Lung (tissue), 12 donors: Measurements from ENCODE around the gene BRD2. TPM values are rescaled to one million over a fixed set of nuclear protein-coding genes. Genes with fewer than 3 reads are reported as not detected.

Experiments
- ATAC-seq: fragments of 200-7000 bp; cut with Tn5 transposase; one replicate; pipeline ENCODE4 v1.9.1; 2020; ENCODE audit warnings: moderate number of reproducible peaks; ENCODE audit not compliant: insufficient read depth, low FRiP score
- DNase-seq, 3 donors: peaks; one replicate each; pipeline ENCODE4 v3.0.0-alpha.2; 2013 to 2017
- H3K27ac ChIP-seq, 2 donors: one replicate each; pipeline ENCODE4 v1.5.1; 2013; ENCODE audit warnings: mild to moderate bottlenecking in 2 of 2, moderate library complexity in 2 of 2, control low read depth in 1 of 2, inconsistent platforms in 1 of 2, low read depth in 1 of 2, low read length in 1 of 2
- H3K27me3 ChIP-seq, 3 donors: one replicate each; pipeline ENCODE4 v1.5.1; 2013; ENCODE audit warnings: low read length in 2 of 3; ENCODE audit not compliant: control insufficient read depth in 3 of 3, insufficient read depth in 3 of 3
- H3K36me3 ChIP-seq, 4 donors: one replicate each; pipeline ENCODE4 v1.5.1; 2013; ENCODE audit warnings: low read length in 4 of 4, mild to moderate bottlenecking in 1 of 4, moderate library complexity in 1 of 4; ENCODE audit not compliant: control insufficient read depth in 4 of 4, insufficient read depth in 4 of 4
- H3K4me1 ChIP-seq, 5 donors: one replicate each; pipeline ENCODE4 v1.5.1; 2013; ENCODE audit warnings: low read length in 5 of 5, mild to moderate bottlenecking in 2 of 5, moderate library complexity in 1 of 5; ENCODE audit not compliant: control insufficient read depth in 5 of 5, insufficient read depth in 5 of 5
- H3K4me3 ChIP-seq: one replicate; pipeline ENCODE4 v1.5.1; 2013; ENCODE audit warnings: mild to moderate bottlenecking, control low read depth, moderate library complexity
- H3K9ac ChIP-seq, 2 donors: one replicate each; pipeline ENCODE4 v1.5.1; 2013; ENCODE audit warnings: low read length in 2 of 2, control low read depth in 1 of 2; ENCODE audit not compliant: insufficient read depth in 1 of 2
- H3K9me3 ChIP-seq, 4 donors: one replicate each; pipeline ENCODE4 v1.5.1; 2013; ENCODE audit warnings: low read length in 3 of 4, mild to moderate bottlenecking in 1 of 4, moderate library complexity in 1 of 4; ENCODE audit not compliant: control insufficient read depth in 4 of 4, insufficient read depth in 3 of 4
- WGBS, 2 donors: extraction: QIAGEN DNeasy Blood & Tissue Kit; methylation state at CpG; one replicate each; pipeline ENCODE4 v1.1.7; 2013; 5-methylcytosine and 5-hydroxymethylcytosine counted together
- polyA plus RNA-seq, 2 donors: library from polyadenylated mRNA; stranded (reverse); fragments of 200-250 nt; gene quantifications; one replicate each; pipeline ENCODE4 v1.2.1, GENCODE V29; 2013
- total RNA-seq, 2 donors: library from RNA; depleted of rRNA in 1 of 2; stranded (reverse); fragments of >200 nt in 1 of 2; gene quantifications; one replicate each; pipeline ENCODE4 v1.2.1, GENCODE V29; 2014 to 2021
- TF ChIP-seq, protein P1 (sequence below): IDR thresholded peaks from 2 replicates; pipeline ENCODE4 v1.5.1; 2012; ENCODE audit warnings: mild to moderate bottlenecking; ENCODE audit errors: control extremely low read depth, extremely low read depth
- donor health status: control.
- donor health status: control.
- donor health status: Bipolar disorder and iron deficiency.
- donor health status: healthy.
- donor health status: DM: yes; HTN: yes; CAD: no.

Gene BRD2
- total and polyA plus RNA-seq, 4 donors = 114 to 178 (median 148) TPM

DNA sequence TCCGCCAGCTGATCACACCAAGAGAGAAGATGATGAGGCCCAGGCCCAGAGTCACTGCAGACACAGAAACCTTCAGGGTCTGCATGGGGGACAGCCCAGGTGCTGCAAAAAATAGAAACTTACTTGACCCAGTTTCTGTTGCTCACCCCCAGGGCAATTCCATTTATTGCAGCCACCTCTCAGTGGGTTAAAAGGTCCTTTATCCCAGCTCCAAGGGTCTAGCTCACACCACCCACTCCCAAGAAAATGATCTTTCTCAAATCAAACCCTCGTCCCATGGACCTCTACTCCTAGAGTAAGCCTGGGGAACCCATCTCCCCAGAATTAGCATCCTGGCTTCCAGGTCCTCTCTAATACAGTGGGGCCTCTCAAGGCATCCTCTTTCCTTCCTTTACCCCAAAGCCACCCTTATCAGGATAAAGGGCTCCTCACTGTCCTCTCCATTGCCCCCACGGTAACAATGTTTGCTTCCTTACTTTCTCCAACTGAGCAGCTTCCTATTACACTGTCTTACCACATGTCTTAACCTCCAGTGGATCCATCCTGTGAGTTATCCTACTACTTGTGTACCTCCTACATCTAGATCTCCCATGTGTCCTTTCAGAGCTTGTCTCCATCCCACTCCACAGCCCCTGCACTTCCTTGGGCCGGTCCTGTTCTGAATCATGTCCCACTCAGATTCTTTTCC is 32.7 kb upstream of the BRD2 start:
- ATAC-seq = no peak
- H3K27me3 ChIP-seq = peaks cover 0 to 22% (median 12%) of the 10 kb centered on the region in 3 donors
- WGBS, 2 donors = 71 to 80% methylated on average over 4 of the region's 4 CpGs
- TF ChIP-seq, protein P1, sequence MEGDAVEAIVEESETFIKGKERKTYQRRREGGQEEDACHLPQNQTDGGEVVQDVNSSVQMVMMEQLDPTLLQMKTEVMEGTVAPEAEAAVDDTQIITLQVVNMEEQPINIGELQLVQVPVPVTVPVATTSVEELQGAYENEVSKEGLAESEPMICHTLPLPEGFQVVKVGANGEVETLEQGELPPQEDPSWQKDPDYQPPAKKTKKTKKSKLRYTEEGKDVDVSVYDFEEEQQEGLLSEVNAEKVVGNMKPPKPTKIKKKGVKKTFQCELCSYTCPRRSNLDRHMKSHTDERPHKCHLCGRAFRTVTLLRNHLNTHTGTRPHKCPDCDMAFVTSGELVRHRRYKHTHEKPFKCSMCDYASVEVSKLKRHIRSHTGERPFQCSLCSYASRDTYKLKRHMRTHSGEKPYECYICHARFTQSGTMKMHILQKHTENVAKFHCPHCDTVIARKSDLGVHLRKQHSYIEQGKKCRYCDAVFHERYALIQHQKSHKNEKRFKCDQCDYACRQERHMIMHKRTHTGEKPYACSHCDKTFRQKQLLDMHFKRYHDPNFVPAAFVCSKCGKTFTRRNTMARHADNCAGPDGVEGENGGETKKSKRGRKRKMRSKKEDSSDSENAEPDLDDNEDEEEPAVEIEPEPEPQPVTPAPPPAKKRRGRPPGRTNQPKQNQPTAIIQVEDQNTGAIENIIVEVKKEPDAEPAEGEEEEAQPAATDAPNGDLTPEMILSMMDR = no peak
- H3K9ac ChIP-seq = no peak overlapping the region
- no peak for DNase-seq
- no peaks in the 10 kb centered on the region for H3K4me1 ChIP-seq
- H3K36me3 ChIP-seq = peaks cover 0 to 1% (median 0%) of the 10 kb centered on the region in 4 donors
- peak overlapping the region in 1 of 2 donors; percentile 52 for H3K27ac ChIP-seq
- no peak overlapping the region for H3K4me3 ChIP-seq
- no peaks in the 10 kb centered on the region for H3K9me3 ChIP-seq

DNA sequence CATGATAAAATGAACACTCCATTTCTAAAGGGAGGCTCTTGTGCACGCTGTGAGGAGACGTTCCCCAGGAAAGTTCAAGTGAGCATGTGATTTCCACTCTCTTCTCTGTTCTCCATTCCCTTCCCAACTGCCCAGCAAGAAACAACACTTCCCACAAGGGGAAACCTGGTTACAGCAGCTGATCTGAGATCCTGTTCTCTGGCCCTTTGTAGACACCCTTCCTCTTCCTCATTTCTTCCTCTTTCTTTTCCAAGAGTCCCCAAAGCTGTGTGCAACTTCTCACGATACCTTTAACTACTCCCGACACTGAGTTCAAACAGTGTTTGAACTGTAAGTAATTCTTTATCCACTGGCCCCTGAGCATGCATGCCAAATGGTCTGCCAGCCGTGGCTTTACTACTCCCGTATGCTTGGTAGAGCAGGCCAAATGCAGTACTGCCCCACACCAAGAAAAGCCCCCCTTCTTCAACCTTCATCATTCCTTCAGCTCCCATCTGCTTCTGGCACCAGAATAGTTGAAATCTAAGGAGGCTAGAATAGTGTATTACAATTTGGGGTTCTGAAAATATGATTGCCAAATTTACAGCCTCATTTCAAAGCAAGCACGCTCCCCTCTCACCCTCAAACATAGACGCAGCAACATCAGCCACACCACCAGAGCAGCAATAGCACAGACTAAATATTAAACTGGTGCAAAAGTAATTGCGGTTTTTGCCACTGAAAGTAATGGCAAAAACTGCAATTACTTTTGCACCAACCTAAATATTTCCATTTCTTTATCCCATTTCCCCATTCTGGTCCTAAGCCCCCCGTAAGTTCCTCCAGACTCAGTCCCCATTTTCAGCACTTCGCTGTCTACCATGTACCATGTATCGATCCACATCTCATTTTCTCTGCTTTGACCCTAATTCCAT is 31.9 kb upstream of the BRD2 start:
- DNase-seq (no peak), ATAC-seq (no peak)
- Histone ChIP-seq H3K4me1 (peaks cover 0 to under 1% (median 0%) of the 10 kb centered on the region in 5 donors), H3K4me3 (no peak overlapping the region), H3K9me3 (no peaks in the 10 kb centered on the region), H3K27ac (peak overlapping the region in 1 of 2 donors; percentile 57), H3K36me3 (peaks cover 0 to 1% (median 0%) of the 10 kb centered on the region in 4 donors), H3K9ac (no peak overlapping the region), H3K27me3 (peaks cover 0 to 22% (median 12%) of the 10 kb centered on the region in 3 donors)
- TF ChIP-seq, protein P1 = no peak
- 58 to 74% methylated on average over 12 of the region's 12 CpGs for WGBS, 2 donors

DNA sequence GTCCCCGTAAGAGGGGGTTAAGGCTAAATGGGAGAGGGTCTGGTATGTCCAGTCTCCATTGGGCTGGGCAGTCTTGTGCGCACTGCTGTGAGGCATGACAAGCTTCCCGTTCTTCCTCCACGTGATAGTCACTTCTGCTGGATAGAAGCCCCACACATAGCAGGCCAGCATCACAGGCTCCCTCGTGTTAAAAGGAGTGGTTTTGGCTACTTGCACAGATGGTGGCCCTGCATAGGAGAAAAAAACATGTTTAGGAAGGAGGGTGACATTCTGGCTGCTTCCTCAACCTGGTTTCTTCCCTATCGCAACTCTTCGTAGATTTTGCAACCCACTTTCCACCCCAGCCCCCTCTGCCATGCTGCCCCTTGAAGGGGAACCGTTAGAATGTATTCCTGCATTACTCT is 31.2 kb upstream of the BRD2 start:
- Histone ChIP-seq H3K27me3 (peaks cover 0 to 22% (median 12%) of the 10 kb centered on the region in 3 donors), H3K9me3 (no peaks in the 10 kb centered on the region), H3K36me3 (peaks cover 0 to 1% (median 0%) of the 10 kb centered on the region in 4 donors), H3K9ac (no peak overlapping the region), H3K4me3 (no peak overlapping the region), H3K4me1 (peaks cover 0 to 1% (median 0%) of the 10 kb centered on the region in 5 donors), H3K27ac (peak overlapping the region in 1 of 2 donors; percentile 57)
- WGBS, 2 donors = 48 to 72% methylated on average over 8 of the region's 8 CpGs
- no peak for ATAC-seq
- no peak for DNase-seq
- TF ChIP-seq, protein P1 = no peak
